GM23338 (cell line): ENCODE data around the gene DACT2. TPM values are rescaled to one million over a fixed set of nuclear protein-coding genes. Genes with fewer than 3 reads are reported as not detected.

Experiments
- ATAC-seq: fragments of 200-7000 bp; cut with Tn5 transposase; 3 replicates; pipeline ENCODE4 v1.9.1; 2020
- DNase-seq: peaks from one replicate; pipeline ENCODE4 v3.0.0-alpha.2; 2015; ENCODE audit warnings: low spot score
- H2AFZ ChIP-seq: fragments of 200-600 bp; sonication (generic); 2 replicates; pipeline ENCODE4 v1.8.0; 2016; ENCODE audit warnings: antibody characterized with exemption, mild to moderate bottlenecking, moderate library complexity
- H3F3A ChIP-seq: fragments of 200-600 bp; sonication (generic); replicated peaks from 2 replicates; pipeline ENCODE4 v1.8.0; 2017; ENCODE audit warnings: antibody characterized with exemption, mixed run types, low read depth
- H3K27ac ChIP-seq: fragments of 200-600 bp; sonication (generic); 2 replicates; pipeline ENCODE4 v1.6.1; 2016; ENCODE audit warnings: low read depth
- H3K27me3 ChIP-seq: fragments of 200-600 bp; sonication (generic); 2 replicates; pipeline ENCODE4 v1.8.0; 2016; ENCODE audit warnings: mild to moderate bottlenecking, mixed run types, moderate library complexity; ENCODE audit not compliant: insufficient read depth
- H3K36me3 ChIP-seq: fragments of 200-600 bp; sonication (generic); 2 replicates; pipeline ENCODE4 v1.8.0; 2016; ENCODE audit warnings: mild to moderate bottlenecking; ENCODE audit not compliant: insufficient read depth
- H3K4me1 ChIP-seq: fragments of 200-600 bp; sonication (generic); 2 replicates; pipeline ENCODE4 v1.8.0; 2016; ENCODE audit warnings: mild to moderate bottlenecking, moderate library complexity; ENCODE audit not compliant: insufficient read depth
- H3K4me2 ChIP-seq: fragments of 200-600 bp; sonication (generic); 2 replicates; pipeline ENCODE4 v1.7.1; 2017; ENCODE audit warnings: mixed run types
- H3K4me3 ChIP-seq: fragments of 200-600 bp; sonication (generic); 2 replicates; pipeline ENCODE4 v1.6.1; 2016; ENCODE audit warnings: mixed run types
- H3K79me2 ChIP-seq: fragments of 200-600 bp; sonication (generic); replicated peaks from 2 replicates; pipeline ENCODE4 v1.8.0; 2017; ENCODE audit warnings: mild to moderate bottlenecking; ENCODE audit not compliant: insufficient read depth
- H3K9me2 ChIP-seq: fragments of 200-600 bp; sonication (generic); 2 replicates; pipeline ENCODE4 v1.8.0; 2017; ENCODE audit not compliant: insufficient read depth
- H4K20me1 ChIP-seq: fragments of 200-600 bp; sonication (generic); replicated peaks from 2 replicates; pipeline ENCODE4 v1.8.0; 2017; ENCODE audit warnings: mild to moderate bottlenecking; ENCODE audit not compliant: insufficient read depth
- H3K27ac Mint-ChIP-seq: 2 replicates; pipeline ENCODE4 v1.8.0; 2020; ENCODE audit warnings: inconsistent platforms, mild to moderate bottlenecking, moderate library complexity, mixed read lengths
- H3K27me3 Mint-ChIP-seq: 3 replicates; pipeline ENCODE4 v1.8.0; 2022; ENCODE audit warnings: low read depth, mild to moderate bottlenecking, moderate library complexity, mixed read lengths, inconsistent platforms; ENCODE audit not compliant: insufficient read depth, poor library complexity
- H3K36me3 Mint-ChIP-seq: 3 replicates; pipeline ENCODE4 v1.8.0; 2021; ENCODE audit warnings: low read depth, mild to moderate bottlenecking, inconsistent platforms, moderate library complexity, mixed read lengths
- H3K4me1 Mint-ChIP-seq: 3 replicates; pipeline ENCODE4 v1.8.0; 2020; ENCODE audit warnings: mild to moderate bottlenecking, inconsistent platforms, mixed read lengths
- H3K4me3 Mint-ChIP-seq: 3 replicates; pipeline ENCODE4 v1.8.0; 2021; ENCODE audit warnings: moderate library complexity, mild to moderate bottlenecking, inconsistent platforms, mixed read lengths
- H3K9me3 Mint-ChIP-seq: 3 replicates; pipeline ENCODE4 v1.8.0; 2020; ENCODE audit warnings: moderate library complexity, mild to moderate bottlenecking, inconsistent platforms, mixed read lengths
- CREB1 ChIP-seq: fragments of 250-450 bp; sonication (Bioruptor Pico); IDR thresholded peaks from 2 replicates; pipeline ENCODE4 v1.5.0; 2020; ENCODE audit warnings: low read depth, mild to moderate bottlenecking, moderate library complexity
- CTCF ChIP-seq, 2 experiments: fragments of 200-600 bp in 1 of 2; sonication (generic) in 1 of 2; conservative IDR thresholded peaks; 2 replicates each; pipeline versions ENCODE4 v1.5.1 to v1.6.1; 2016 to 2017; ENCODE audit warnings: antibody characterized with exemption in 2 of 2, low read depth in 2 of 2, mild to moderate bottlenecking in 2 of 2, moderate library complexity in 1 of 2
- EZH2 ChIP-seq: fragments of 200-600 bp; sonication (generic); IDR thresholded peaks from one replicate; pipeline ENCODE4 v1.8.0; 2017; ENCODE audit warnings: antibody characterized with exemption, mild to moderate bottlenecking, low read depth; ENCODE audit not compliant: unreplicated experiment
- EZH2phosphoT487 ChIP-seq: fragments of 200-600 bp; sonication (generic); IDR thresholded peaks from one replicate; pipeline ENCODE4 v1.8.1; 2018; ENCODE audit warnings: antibody characterized with exemption; ENCODE audit not compliant: unreplicated experiment
- JUNB ChIP-seq: IDR thresholded peaks from one replicate; pipeline ENCODE4 v1.6.1; 2016; ENCODE audit warnings: antibody characterized with exemption; ENCODE audit not compliant: unreplicated experiment
- NANOG ChIP-seq: IDR thresholded peaks from 2 replicates; pipeline ENCODE4 v1.6.1; 2016; ENCODE audit warnings: antibody characterized with exemption, borderline replicate concordance
- POLR2AphosphoS5 ChIP-seq: IDR thresholded peaks from 2 replicates; pipeline ENCODE4 v1.6.1; 2016; ENCODE audit warnings: antibody characterized with exemption, low read depth
- REST ChIP-seq: IDR thresholded peaks from one replicate; pipeline ENCODE4 v1.6.1; 2018; ENCODE audit warnings: antibody characterized with exemption; ENCODE audit not compliant: unreplicated experiment
- STAT1 ChIP-seq: IDR thresholded peaks from one replicate; pipeline ENCODE4 v1.6.1; 2016; ENCODE audit warnings: antibody characterized with exemption; ENCODE audit not compliant: unreplicated experiment
- ZNF114 ChIP-seq: fragments of 250-450 bp; sonication (Bioruptor Pico); IDR thresholded peaks from 2 replicates; pipeline ENCODE4 v1.5.0; 2020; ENCODE audit warnings: mild to moderate bottlenecking, moderate library complexity
- ZNF331 ChIP-seq: fragments of 250-450 bp; sonication (Bioruptor Pico); IDR thresholded peaks from 2 replicates; pipeline ENCODE4 v1.5.0; 2020; ENCODE audit warnings: low read depth, mild to moderate bottlenecking, moderate library complexity
- polyA plus RNA-seq: library from polyadenylated mRNA; unstranded; fragments of >200 nt; fragmentation: Nextera tagmentation; extraction: Ambion mirVana; gene quantifications from 2 replicates; pipeline ENCODE4 v1.2.1, GENCODE V29; 2016
- total RNA-seq: library from RNA; depleted of rRNA; stranded (reverse); fragments of >200 nt; shearing (Covaris generic); gene quantifications from 2 replicates; pipeline ENCODE4 v1.2.3, GENCODE V29; 2014
- TF ChIP-seq, protein P1 (sequence below): fragments of 250-450 bp; sonication (Bioruptor Pico); IDR thresholded peaks from 2 replicates; pipeline ENCODE4 v1.5.0; 2020; ENCODE audit warnings: mild to moderate bottlenecking, moderate library complexity
- TF ChIP-seq, protein P2 (sequence below): IDR thresholded peaks from 2 replicates; pipeline ENCODE4 v1.6.1; 2016; ENCODE audit warnings: antibody characterized with exemption

Gene DACT2
- total and polyA plus RNA-seq, 2 experiments from 2014 or later, result 1.8 to 10.6 TPM

DNA sequence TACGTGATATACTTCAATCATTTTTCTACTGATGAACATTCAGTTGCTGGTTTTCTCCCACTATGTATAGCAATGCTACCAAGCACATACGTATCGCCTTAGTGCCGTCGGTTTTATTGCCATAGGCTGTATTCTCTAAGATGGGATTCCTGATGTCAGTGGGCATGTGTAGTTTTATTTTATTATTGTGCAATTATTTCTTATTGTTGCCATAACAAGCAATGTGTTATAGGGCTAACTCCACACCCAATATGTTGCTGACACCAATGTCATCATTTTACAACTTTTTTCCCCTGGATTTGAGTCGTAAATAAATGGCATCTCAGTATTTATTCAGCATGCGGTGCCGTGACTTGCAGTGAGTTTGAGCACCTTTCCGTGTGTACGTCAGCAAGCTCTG, 10.8 kb upstream of the DACT2 start:
- Mint-ChIP-seq H3K27me3 (peaks cover 7% of the 10 kb centered on the region), H3K4me3 (no peak overlapping the region), H3K9me3 (no peaks in the 10 kb centered on the region; the same call in 2 of the 3 replicates), H3K27ac (no peak overlapping the region), H3K36me3 (no peaks in the 10 kb centered on the region), H3K4me1 (peaks cover 41% of the 10 kb centered on the region)
- no peak overlapping the region for H3K4me2 ChIP-seq
- no peaks in the 10 kb centered on the region for H3K79me2 ChIP-seq
- no peaks in the 10 kb centered on the region for H3K36me3 ChIP-seq
- no peak for DNase-seq
- no peaks in the 10 kb centered on the region for H3K27me3 ChIP-seq
- no peak overlapping the region for H3K4me3 ChIP-seq
- no peak overlapping the region for H3K27ac ChIP-seq
- H3K9me2 ChIP-seq, result no peaks in the 10 kb centered on the region
- no peaks in the 10 kb centered on the region for H4K20me1 ChIP-seq
- H3K4me1 ChIP-seq, result peaks cover 21% of the 10 kb centered on the region; the same call in 1 of the 2 replicates
- no peak for ATAC-seq
- TF ChIP-seq REST, result no peak
- TF ChIP-seq NANOG, result no peak
- TF ChIP-seq CREB1 (CRISPR knock-in tag), result no peak
- no peak for TF ChIP-seq CTCF (conservative IDR thresholded peaks at IDR 0.05; ENCODE audit: low read depth in 2 of 2)
- TF ChIP-seq STAT1, result no peak
- no peak for TF ChIP-seq POLR2AphosphoS5
- no peak for TF ChIP-seq ZNF331 (CRISPR knock-in tag)
- TF ChIP-seq, protein P1, sequence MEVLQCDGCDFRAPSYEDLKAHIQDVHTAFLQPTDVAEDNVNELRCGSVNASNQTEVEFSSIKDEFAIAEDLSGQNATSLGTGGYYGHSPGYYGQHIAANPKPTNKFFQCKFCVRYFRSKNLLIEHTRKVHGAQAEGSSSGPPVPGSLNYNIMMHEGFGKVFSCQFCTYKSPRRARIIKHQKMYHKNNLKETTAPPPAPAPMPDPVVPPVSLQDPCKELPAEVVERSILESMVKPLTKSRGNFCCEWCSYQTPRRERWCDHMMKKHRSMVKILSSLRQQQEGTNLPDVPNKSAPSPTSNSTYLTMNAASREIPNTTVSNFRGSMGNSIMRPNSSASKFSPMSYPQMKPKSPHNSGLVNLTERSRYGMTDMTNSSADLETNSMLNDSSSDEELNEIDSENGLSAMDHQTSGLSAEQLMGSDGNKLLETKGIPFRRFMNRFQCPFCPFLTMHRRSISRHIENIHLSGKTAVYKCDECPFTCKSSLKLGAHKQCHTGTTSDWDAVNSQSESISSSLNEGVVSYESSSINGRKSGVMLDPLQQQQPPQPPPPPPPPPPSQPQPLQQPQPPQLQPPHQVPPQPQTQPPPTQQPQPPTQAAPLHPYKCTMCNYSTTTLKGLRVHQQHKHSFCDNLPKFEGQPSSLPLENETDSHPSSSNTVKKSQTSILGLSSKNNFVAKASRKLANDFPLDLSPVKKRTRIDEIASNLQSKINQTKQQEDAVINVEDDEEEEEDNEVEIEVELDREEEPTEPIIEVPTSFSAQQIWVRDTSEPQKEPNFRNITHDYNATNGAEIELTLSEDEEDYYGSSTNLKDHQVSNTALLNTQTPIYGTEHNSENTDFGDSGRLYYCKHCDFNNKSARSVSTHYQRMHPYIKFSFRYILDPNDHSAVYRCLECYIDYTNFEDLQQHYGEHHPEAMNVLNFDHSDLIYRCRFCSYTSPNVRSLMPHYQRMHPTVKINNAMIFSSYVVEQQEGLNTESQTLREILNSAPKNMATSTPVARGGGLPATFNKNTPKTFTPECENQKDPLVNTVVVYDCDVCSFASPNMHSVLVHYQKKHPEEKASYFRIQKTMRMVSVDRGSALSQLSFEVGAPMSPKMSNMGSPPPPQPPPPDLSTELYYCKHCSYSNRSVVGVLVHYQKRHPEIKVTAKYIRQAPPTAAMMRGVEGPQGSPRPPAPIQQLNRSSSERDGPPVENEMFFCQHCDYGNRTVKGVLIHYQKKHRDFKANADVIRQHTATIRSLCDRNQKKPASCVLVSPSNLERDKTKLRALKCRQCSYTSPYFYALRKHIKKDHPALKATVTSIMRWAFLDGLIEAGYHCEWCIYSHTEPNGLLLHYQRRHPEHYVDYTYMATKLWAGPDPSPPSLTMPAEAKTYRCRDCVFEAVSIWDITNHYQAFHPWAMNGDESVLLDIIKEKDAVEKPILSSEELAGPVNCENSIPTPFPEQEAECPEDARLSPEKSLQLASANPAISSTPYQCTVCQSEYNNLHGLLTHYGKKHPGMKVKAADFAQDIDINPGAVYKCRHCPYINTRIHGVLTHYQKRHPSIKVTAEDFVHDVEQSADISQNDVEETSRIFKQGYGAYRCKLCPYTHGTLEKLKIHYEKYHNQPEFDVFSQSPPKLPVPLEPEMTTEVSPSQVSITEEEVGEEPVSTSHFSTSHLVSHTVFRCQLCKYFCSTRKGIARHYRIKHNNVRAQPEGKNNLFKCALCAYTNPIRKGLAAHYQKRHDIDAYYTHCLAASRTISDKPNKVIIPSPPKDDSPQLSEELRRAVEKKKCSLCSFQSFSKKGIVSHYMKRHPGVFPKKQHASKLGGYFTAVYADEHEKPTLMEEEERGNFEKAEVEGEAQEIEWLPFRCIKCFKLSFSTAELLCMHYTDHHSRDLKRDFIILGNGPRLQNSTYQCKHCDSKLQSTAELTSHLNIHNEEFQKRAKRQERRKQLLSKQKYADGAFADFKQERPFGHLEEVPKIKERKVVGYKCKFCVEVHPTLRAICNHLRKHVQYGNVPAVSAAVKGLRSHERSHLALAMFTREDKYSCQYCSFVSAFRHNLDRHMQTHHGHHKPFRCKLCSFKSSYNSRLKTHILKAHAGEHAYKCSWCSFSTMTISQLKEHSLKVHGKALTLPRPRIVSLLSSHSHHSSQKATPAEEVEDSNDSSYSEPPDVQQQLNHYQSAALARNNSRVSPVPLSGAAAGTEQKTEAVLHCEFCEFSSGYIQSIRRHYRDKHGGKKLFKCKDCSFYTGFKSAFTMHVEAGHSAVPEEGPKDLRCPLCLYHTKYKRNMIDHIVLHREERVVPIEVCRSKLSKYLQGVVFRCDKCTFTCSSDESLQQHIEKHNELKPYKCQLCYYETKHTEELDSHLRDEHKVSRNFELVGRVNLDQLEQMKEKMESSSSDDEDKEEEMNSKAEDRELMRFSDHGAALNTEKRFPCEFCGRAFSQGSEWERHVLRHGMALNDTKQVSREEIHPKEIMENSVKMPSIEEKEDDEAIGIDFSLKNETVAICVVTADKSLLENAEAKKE, result no peak
- TF ChIP-seq JUNB, result no peak
- TF ChIP-seq, protein P2, sequence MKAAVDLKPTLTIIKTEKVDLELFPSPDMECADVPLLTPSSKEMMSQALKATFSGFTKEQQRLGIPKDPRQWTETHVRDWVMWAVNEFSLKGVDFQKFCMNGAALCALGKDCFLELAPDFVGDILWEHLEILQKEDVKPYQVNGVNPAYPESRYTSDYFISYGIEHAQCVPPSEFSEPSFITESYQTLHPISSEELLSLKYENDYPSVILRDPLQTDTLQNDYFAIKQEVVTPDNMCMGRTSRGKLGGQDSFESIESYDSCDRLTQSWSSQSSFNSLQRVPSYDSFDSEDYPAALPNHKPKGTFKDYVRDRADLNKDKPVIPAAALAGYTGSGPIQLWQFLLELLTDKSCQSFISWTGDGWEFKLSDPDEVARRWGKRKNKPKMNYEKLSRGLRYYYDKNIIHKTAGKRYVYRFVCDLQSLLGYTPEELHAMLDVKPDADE, result no peak
- no peak for TF ChIP-seq EZH2
- TF ChIP-seq EZH2phosphoT487, result no peak
- no peak for TF ChIP-seq ZNF114 (CRISPR knock-in tag)
- no peaks in the 10 kb centered on the region for H3F3A ChIP-seq
- no peak overlapping the region for H2AFZ ChIP-seq
